HCT116 (cell line): ENCODE data around the gene BRMS1L. TPM values are rescaled to one million over a fixed set of nuclear protein-coding genes. Genes with fewer than 3 reads are reported as not detected.

Source experiments
- ATAC-seq: fragments of 200-7000 bp; cut with Tn5 transposase; 2 replicates; pipeline ENCODE4 v1.9.1; 2020; ENCODE audit warnings: mild to moderate bottlenecking, moderate library complexity
- BruUV-seq: library from RNA; stranded (reverse); fragments of 400-500 nt; replicated peaks from 2 replicates; lab custom pipeline; 2021; lab: Mats Ljungman, UMichigan
- CTCF ChIA-PET: fragments of 300-600 bp; sonication (Branson Sonifier 250); formaldehyde crosslinking; loops from one replicate; lab custom pipeline; 2021; ENCODE audit warnings: antibody characterized with exemption; lab: Charles Lee
- POLR2A ChIA-PET: fragments of 300-600, 350-600 bp; sonication (Branson Sonifier 250); formaldehyde crosslinking; loops from one replicate; lab custom pipeline; 2021; ENCODE audit warnings: antibody characterized with exemption; lab: Charles Lee
- RAD21 ChIA-PET, 2 experiments: fragments of 300-600 bp; sonication (Branson Sonifier 250); formaldehyde crosslinking; loops; one replicate each; lab custom pipeline; 2023; ENCODE audit warnings: low total read pairs in 2 of 2; ENCODE audit not compliant: uncharacterized antibody in 2 of 2, unreplicated experiment in 2 of 2, low non-redundant PET in 1 of 2; lab: Charles Lee
- DNase-seq: peaks from one replicate; pipeline ENCODE4 v3.0.0-alpha.2; 2010; ENCODE audit warnings: low read depth, low spot score
- H2AFZ ChIP-seq: fragments of 200-600 bp; shearing (Covaris generic), sonication (generic); 2 replicates; pipeline ENCODE4 v1.6.1; 2017; ENCODE audit warnings: low read depth, mixed run types, mixed read lengths, antibody characterized with exemption, low read length; ENCODE audit not compliant: poor library complexity, severe bottlenecking
- H3K27ac ChIP-seq: 2 replicates; pipeline ENCODE4 v1.5.1; 2012; ENCODE audit warnings: low read depth, low read length
- H3K27me3 ChIP-seq: fragments of 200-600 bp; sonication (generic); 2 replicates; pipeline ENCODE4 v1.6.1; 2016; ENCODE audit warnings: mixed run types, low read length, mixed read lengths; ENCODE audit not compliant: insufficient read depth
- H3K36me3 ChIP-seq, 2 experiments: fragments of 200-500 bp in 1 of 2; fragments of 200-600 bp in 1 of 2; sonication (Bioruptor generic) in 1 of 2; sonication (generic) in 1 of 2; 2 replicates each; pipeline versions ENCODE4 v1.5.1 to v1.6.1; 2014 to 2016; ENCODE audit warnings: low read length in 2 of 2, inconsistent platforms in 1 of 2, mixed read lengths in 1 of 2, mixed run types in 1 of 2; ENCODE audit not compliant: insufficient read depth in 2 of 2, control insufficient read depth in 1 of 2
- H3K4me1 ChIP-seq, 2 experiments: fragments of 200-600 bp in 1 of 2; sonication (generic) in 1 of 2; 2 replicates each; pipeline versions ENCODE4 v1.5.1 to v1.6.1; 2012 to 2017; ENCODE audit warnings: low read length in 2 of 2, inconsistent platforms in 1 of 2, mild to moderate bottlenecking in 1 of 2, mixed read lengths in 1 of 2, mixed run types in 1 of 2, moderate library complexity in 1 of 2; ENCODE audit not compliant: insufficient read depth in 2 of 2, control insufficient read depth in 1 of 2
- H3K4me2 ChIP-seq: fragments of 200-600 bp; sonication (generic); 2 replicates; pipeline ENCODE4 v1.6.1; 2017; ENCODE audit warnings: mixed run types, low read length, mixed read lengths
- H3K4me3 ChIP-seq, 2 experiments: fragments of 200-600 bp in 1 of 2; sonication (generic) in 1 of 2; replicated peaks in 1 of 2; 2 replicates each; pipeline ENCODE4 v1.5.1; 2011 to 2016; ENCODE audit warnings: low read length in 2 of 2, control low read depth in 1 of 2, low read depth in 1 of 2, mild to moderate bottlenecking in 1 of 2, mixed read lengths in 1 of 2, mixed run types in 1 of 2
- H3K79me2 ChIP-seq: fragments of 200-600 bp; sonication (generic); 2 replicates; pipeline ENCODE4 v1.6.1; 2017; ENCODE audit warnings: mild to moderate bottlenecking, mixed run types, low read length, moderate library complexity, mixed read lengths; ENCODE audit not compliant: insufficient read depth
- H3K9ac ChIP-seq: fragments of 200-600 bp; sonication (generic); 2 replicates; pipeline ENCODE4 v1.6.1; 2016; ENCODE audit warnings: low read length, mixed read lengths
- H3K9me2 ChIP-seq: fragments of 200-600 bp; sonication (generic), shearing (Covaris generic); 2 replicates; pipeline ENCODE4 v1.6.1; 2017; ENCODE audit warnings: mixed run types, mild to moderate bottlenecking, moderate library complexity; ENCODE audit not compliant: insufficient read depth
- H3K9me3 ChIP-seq, 2 experiments: fragments of 200-500 bp in 1 of 2; fragments of 200-600 bp in 1 of 2; sonication (Bioruptor generic) in 1 of 2; sonication (generic) in 1 of 2; 2 replicates each; pipeline ENCODE4 v1.6.1; 2014 to 2017; ENCODE audit warnings: low read length in 2 of 2, mixed read lengths in 2 of 2, inconsistent platforms in 1 of 2, low read depth in 1 of 2, mild to moderate bottlenecking in 1 of 2, mixed run types in 1 of 2, moderate library complexity in 1 of 2; ENCODE audit not compliant: control insufficient read depth in 1 of 2, insufficient read depth in 1 of 2
- H4K20me1 ChIP-seq: fragments of 200-600 bp; sonication (generic), shearing (Covaris generic); 2 replicates; pipeline ENCODE4 v1.6.1; 2017; ENCODE audit warnings: mixed run types, mild to moderate bottlenecking, moderate library complexity; ENCODE audit not compliant: insufficient read depth
- CTCF ChIP-seq, 3 experiments: fragments of 200-600 bp in 1 of 3; sonication (generic) in 1 of 3; IDR thresholded peaks in 2 of 3; conservative IDR thresholded peaks in 1 of 3; 2 replicates each; pipeline ENCODE4 v1.5.1; 2012 to 2017; ENCODE audit warnings: low read depth in 2 of 3, low read length in 2 of 3, antibody characterized with exemption in 1 of 3, borderline replicate concordance in 1 of 3, control low read depth in 1 of 3, mild to moderate bottlenecking in 1 of 3, mixed read lengths in 1 of 3, mixed run types in 1 of 3, moderate library complexity in 1 of 3; ENCODE audit not compliant: insufficient read depth in 1 of 3
- EZH2phosphoT487 ChIP-seq: fragments of 200-600 bp; IDR thresholded peaks from 2 replicates; pipeline ENCODE4 v1.6.1; 2018; ENCODE audit warnings: antibody characterized with exemption, borderline replicate concordance
- REST ChIP-seq: IDR thresholded peaks from 2 replicates; pipeline ENCODE4 v1.6.1; 2012; ENCODE audit warnings: low read depth
- SRF ChIP-seq: IDR thresholded peaks from 2 replicates; pipeline ENCODE4 v1.6.1; 2012; ENCODE audit warnings: low read depth
- ZNF274 ChIP-seq: fragments of 200-500 bp; sonication (Bioruptor generic); IDR thresholded peaks from 2 replicates; pipeline ENCODE4 v1.6.1; 2014; ENCODE audit warnings: mild to moderate bottlenecking, low read depth, low read length, inconsistent platforms
- intact Hi-C: fragments of 100-400 bp; cut with micrococcal nuclease; formaldehyde crosslinking; loops from 2 replicates; pipeline ENCODE4 v1.10.0; 2022
- total RNA-seq: library from RNA; stranded (reverse); gene quantifications from one replicate; pipeline ENCODE4 v1.2.1, GENCODE V29; 2021; ENCODE audit not compliant: unreplicated experiment
- TF ChIP-seq, protein P1 (sequence below): IDR thresholded peaks from 2 replicates; pipeline ENCODE4 v1.6.1; 2012

BRMS1L gene
- total RNA-seq, 1 experiment from 2014 or later, result 6.2 TPM

DNA sequence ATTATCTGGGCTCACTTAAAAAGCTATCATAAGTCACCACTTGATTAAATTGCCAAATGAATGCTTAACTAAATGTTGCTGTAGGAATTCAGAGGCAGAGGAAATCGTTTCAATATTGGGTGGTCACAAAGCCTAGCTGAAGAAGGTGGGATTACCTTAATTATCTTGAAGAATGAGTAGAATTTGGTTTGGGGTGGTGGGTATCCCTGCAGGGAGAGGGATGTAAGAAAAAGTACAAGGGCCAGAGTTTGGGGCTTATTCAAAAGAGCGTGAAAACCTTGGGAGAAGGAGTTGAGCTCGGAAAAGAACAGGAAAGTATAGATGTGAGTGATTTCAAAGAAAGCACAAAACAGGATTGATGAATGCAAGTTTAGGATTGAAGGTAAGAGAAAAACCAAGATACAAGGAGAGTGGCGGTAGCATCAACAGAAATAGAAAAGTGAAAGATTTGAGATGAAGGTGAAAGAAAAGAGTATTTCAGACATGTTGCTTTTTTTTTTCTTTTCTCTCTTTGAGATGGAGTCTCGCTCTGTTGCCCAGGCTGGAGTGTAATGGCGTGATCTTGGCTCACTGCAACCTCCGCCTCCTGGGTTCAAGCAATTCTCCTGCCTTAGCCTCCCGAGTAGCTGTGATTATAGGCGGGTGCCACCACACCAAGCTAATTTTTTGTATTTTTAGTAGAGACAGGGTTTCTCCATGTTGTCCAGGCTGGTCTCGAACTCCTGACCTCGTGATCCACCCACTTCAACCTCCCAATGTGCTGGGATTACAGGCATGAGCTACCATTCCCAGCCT is 1.7 kb downstream of the BRMS1L start:
- DNase-seq, result no peak
- H3K79me2 ChIP-seq, result no peaks in the 10 kb centered on the region
- intact Hi-C loops, result no loop called here
- ChIA-PET CTCF (no interaction called here), RAD21 (no interaction called here), POLR2A (no interaction called here)
- H3K4me1 ChIP-seq, result peaks cover 4 to 14% of the 10 kb centered on the region in 2 experiments
- no peaks in the 10 kb centered on the region for H3K36me3 ChIP-seq
- peak overlapping the region; percentile 93 for H3K4me2 ChIP-seq
- no TSS peak for BruUV-seq
- TF ChIP-seq REST, result no peak
- H3K27me3 ChIP-seq, result no peaks in the 10 kb centered on the region
- no peak overlapping the region for H2AFZ ChIP-seq
- ATAC-seq, result no peak
- peak overlapping the region; percentile 74 to 82 for H3K4me3 ChIP-seq
- no peaks in the 10 kb centered on the region for H3K9me3 ChIP-seq
- H4K20me1 ChIP-seq, result no peaks in the 10 kb centered on the region
- no peak overlapping the region for H3K9ac ChIP-seq
- H3K9me2 ChIP-seq, result no peaks in the 10 kb centered on the region
- H3K27ac ChIP-seq, result no peak overlapping the region

DNA sequence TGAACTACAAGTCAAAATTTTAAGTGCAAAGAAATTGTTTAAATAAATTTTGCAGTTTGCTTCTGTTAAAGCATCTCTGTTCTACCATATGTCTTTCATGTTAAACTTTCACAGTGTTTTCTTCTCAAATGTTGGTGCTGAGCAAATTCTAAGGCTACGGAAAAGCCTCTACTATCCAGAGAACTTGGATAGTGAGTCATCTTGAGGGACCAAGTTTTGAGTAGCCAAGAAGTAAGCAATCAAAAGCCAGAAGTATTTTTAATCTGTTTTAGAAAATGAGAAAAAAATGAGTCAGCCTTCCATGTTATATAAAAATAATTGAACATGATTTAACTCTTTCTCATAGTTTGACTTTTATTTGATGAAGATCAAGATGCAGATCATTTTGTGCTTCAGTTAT is 3.3 kb downstream of the BRMS1L start:
- no peak for TF ChIP-seq EZH2phosphoT487
- TF ChIP-seq SRF, result no peak
- no peak for TF ChIP-seq ZNF274
- TF ChIP-seq, protein P1, sequence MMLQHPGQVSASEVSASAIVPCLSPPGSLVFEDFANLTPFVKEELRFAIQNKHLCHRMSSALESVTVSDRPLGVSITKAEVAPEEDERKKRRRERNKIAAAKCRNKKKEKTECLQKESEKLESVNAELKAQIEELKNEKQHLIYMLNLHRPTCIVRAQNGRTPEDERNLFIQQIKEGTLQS, result no peak
- no peak for TF ChIP-seq REST
- TF ChIP-seq CTCF (IDR thresholded peaks at IDR 0.05 in 2 of 3, conservative IDR thresholded peaks at IDR 0.05 in 1 of 3; ENCODE audit: borderline replicate concordance in 1 of 3, insufficient read depth in 1 of 3, low read depth in 2 of 3, low read length in 2 of 3), result no peak
- Histone ChIP-seq H3K36me3 (no peaks in the 10 kb centered on the region; a peak in 2 of 4 replicates), H3K4me1 (peaks cover 4 to 14% of the 10 kb centered on the region in 2 experiments), H4K20me1 (no peaks in the 10 kb centered on the region), H2AFZ (no peak overlapping the region), H3K79me2 (no peaks in the 10 kb centered on the region), H3K27me3 (no peaks in the 10 kb centered on the region), H3K4me3 (no peak overlapping the region), H3K9me2 (no peaks in the 10 kb centered on the region), H3K4me2 (no peak overlapping the region), H3K9me3 (no peaks in the 10 kb centered on the region), H3K9ac (no peak overlapping the region), H3K27ac (no peak overlapping the region)
- no TSS peak for BruUV-seq
- DNase-seq (no peak), ATAC-seq (no peak)
- intact Hi-C loops, result no loop called here
- ChIA-PET RAD21 (no interaction called here), CTCF (no interaction called here), POLR2A (no interaction called here)
